ENCODE results near the gene POLA1.
A peak's percentile ranks its signal among the peaks of the same experiment; 100 is the strongest.

POLA1 gene

GRCh38 chrX:24646745-24647182 is 47.0 kb upstream of the POLA1 start:
- TF ChIP-seq ZC3H10 (CRISPR knock-in tag; IDR thresholded peaks at IDR 0.05) (no peak), ISL1 (CRISPR knock-in tag; IDR thresholded peaks at IDR 0.05) (no peak), TSHZ2 (CRISPR knock-in tag; IDR thresholded peaks at IDR 0.05) (no peak), ZNF8 (CRISPR knock-in tag; IDR thresholded peaks at IDR 0.05) (no peak)
- ATAC-seq, result peak; percentile 75

- ATAC-seq, result peak; percentile 100
- no peak for TF ChIP-seq TCF4 (CRISPR knock-in tag; IDR thresholded peaks at IDR 0.05; ENCODE audit: borderline replicate concordance)
- no peak for TF ChIP-seq PPARA (CRISPR knock-in tag; IDR thresholded peaks at IDR 0.05; ENCODE audit: borderline replicate concordance)
- no peak for TF ChIP-seq ZNF70 (CRISPR knock-in tag; IDR thresholded peaks at IDR 0.05)
- no peak for TF ChIP-seq RARB (CRISPR knock-in tag; IDR thresholded peaks at IDR 0.05)
- TF ChIP-seq ZNF565 (CRISPR knock-in tag; conservative IDR thresholded peaks at IDR 0.05; ENCODE audit: low read depth), result no peak
- no peak for TF ChIP-seq ZNF8 (CRISPR knock-in tag; IDR thresholded peaks at IDR 0.05)
- no peak for TF ChIP-seq CSRNP3 (CRISPR knock-in tag; IDR thresholded peaks at IDR 0.05)
- no peak for TF ChIP-seq POU6F1 (CRISPR knock-in tag; IDR thresholded peaks at IDR 0.05; ENCODE audit: borderline replicate concordance, low read depth)
- no peak for TF ChIP-seq SNAI2 (CRISPR knock-in tag; IDR thresholded peaks at IDR 0.05)
- no peak for TF ChIP-seq ARNTL (CRISPR knock-in tag; IDR thresholded peaks at IDR 0.05; ENCODE audit: borderline replicate concordance, low read depth)
- TF ChIP-seq TOX (CRISPR knock-in tag; IDR thresholded peaks at IDR 0.05; ENCODE audit: borderline replicate concordance), result no peak
- no peak for TF ChIP-seq ISL1 (CRISPR knock-in tag; IDR thresholded peaks at IDR 0.05)
- no peak for TF ChIP-seq CSDC2 (CRISPR knock-in tag; IDR thresholded peaks at IDR 0.05)
- no peak for TF ChIP-seq ESRRG (CRISPR knock-in tag; IDR thresholded peaks at IDR 0.05)
- TF ChIP-seq GLIS3 (CRISPR knock-in tag; IDR thresholded peaks at IDR 0.05), result no peak
- no peak for TF ChIP-seq TSHZ2 (CRISPR knock-in tag; IDR thresholded peaks at IDR 0.05)
- TF ChIP-seq OSR1 (CRISPR knock-in tag; IDR thresholded peaks at IDR 0.05), result no peak
- no peak for TF ChIP-seq ZFP30 (CRISPR knock-in tag; IDR thresholded peaks at IDR 0.05)
Measured at GRCh38 chrX:24647257-24648058, 46.3 kb upstream of the POLA1 start, which contains the start of gene PCYT1B. Gene PCYT1B, minus strand, starts transcription at chrX:24647347. Its CDS starts 242 bp downstream, at chrX:24647105.

- ATAC-seq, result no peak
- TF ChIP-seq GLIS3 (CRISPR knock-in tag; IDR thresholded peaks at IDR 0.05) (no peak), ZFP30 (CRISPR knock-in tag; IDR thresholded peaks at IDR 0.05) (no peak), OSR1 (CRISPR knock-in tag; IDR thresholded peaks at IDR 0.05) (no peak), PPARA (CRISPR knock-in tag; IDR thresholded peaks at IDR 0.05; ENCODE audit: borderline replicate concordance) (no peak), PATZ1 (CRISPR knock-in tag; IDR thresholded peaks at IDR 0.05; ENCODE audit: borderline replicate concordance) (no peak), POU6F1 (CRISPR knock-in tag; IDR thresholded peaks at IDR 0.05; ENCODE audit: borderline replicate concordance, low read depth) (no peak), TCF4 (CRISPR knock-in tag; IDR thresholded peaks at IDR 0.05; ENCODE audit: borderline replicate concordance) (no peak), RARB (CRISPR knock-in tag; IDR thresholded peaks at IDR 0.05) (no peak), ZFP3 (CRISPR knock-in tag; IDR thresholded peaks at IDR 0.05) (no peak), ZNF565 (CRISPR knock-in tag; conservative IDR thresholded peaks at IDR 0.05; ENCODE audit: low read depth) (no peak), ESRRG (CRISPR knock-in tag; IDR thresholded peaks at IDR 0.05) (no peak), ISL1 (CRISPR knock-in tag; IDR thresholded peaks at IDR 0.05) (no peak), BACH2 (CRISPR knock-in tag; IDR thresholded peaks at IDR 0.05; ENCODE audit: borderline replicate concordance) (no peak), ZC3H10 (CRISPR knock-in tag; IDR thresholded peaks at IDR 0.05) (no peak), ZNF8 (CRISPR knock-in tag; IDR thresholded peaks at IDR 0.05) (no peak)
Measured at GRCh38 chrX:24648495-24648894, 45.2 kb upstream of the POLA1 start.
